HepG2 (cell line): ENCODE results near the gene SLC16A4. TPM values are rescaled to one million over a fixed set of nuclear protein-coding genes. Genes with fewer than 3 reads are reported as not detected.

Source experiments
- BRF2 ChIP-seq: sonication (generic); formaldehyde crosslinking; IDR thresholded peaks from 2 replicates; pipeline ENCODE4 v1.8.1; 2022; ENCODE audit warnings: mild to moderate bottlenecking, missing genetic modification reagents
- HIVEP1 ChIP-seq: sonication (generic); formaldehyde crosslinking; IDR thresholded peaks from 2 replicates; pipeline ENCODE4 v1.4.0; 2020; ENCODE audit warnings: mild to moderate bottlenecking, missing genetic modification reagents
- HOXD1 ChIP-seq: sonication (generic); formaldehyde crosslinking; IDR thresholded peaks from 2 replicates; pipeline ENCODE4 v1.5.0; 2020; ENCODE audit warnings: missing genetic modification reagents
- KLF11 ChIP-seq: IDR thresholded peaks from 2 replicates; pipeline ENCODE4 v1.6.1; 2016; ENCODE audit warnings: missing compliant biosample characterization
- MAZ ChIP-seq, 2 experiments: sonication (generic) in 1 of 2; formaldehyde crosslinking in 1 of 2; IDR thresholded peaks; 2 replicates each; pipeline versions ENCODE4 v1.5.0 to v1.6.1; 2012 to 2020; ENCODE audit warnings: low read depth in 2 of 2, mild to moderate bottlenecking in 2 of 2, borderline replicate concordance in 1 of 2, improper control_type of control experiment in 1 of 2, low read length in 1 of 2, missing genetic modification reagents in 1 of 2, moderate library complexity in 1 of 2
- MIER2 ChIP-seq: IDR thresholded peaks from 2 replicates; pipeline ENCODE4 v1.6.1; 2016; ENCODE audit warnings: missing biosample characterization, missing genetic modification reagents
- NPAS2 ChIP-seq: sonication (generic); formaldehyde crosslinking; IDR thresholded peaks from 2 replicates; pipeline ENCODE4 v1.8.0; 2022; ENCODE audit warnings: mild to moderate bottlenecking, missing genetic modification reagents, borderline replicate concordance
- SAFB2 ChIP-seq: sonication (generic); formaldehyde crosslinking; IDR thresholded peaks from 2 replicates; pipeline ENCODE4 v1.5.1; 2020; ENCODE audit warnings: missing genetic modification reagents, low read depth, mild to moderate bottlenecking, borderline replicate concordance
- SIX1 ChIP-seq: sonication (generic); formaldehyde crosslinking; IDR thresholded peaks from 2 replicates; pipeline ENCODE4 v1.4.0; 2020; ENCODE audit warnings: missing genetic modification reagents, borderline replicate concordance
- SNAPC2 ChIP-seq: sonication (generic); formaldehyde crosslinking; IDR thresholded peaks from 2 replicates; pipeline ENCODE4 v1.8.1; 2022; ENCODE audit warnings: mild to moderate bottlenecking, missing genetic modification reagents
- TAF1 ChIP-seq: sonication (generic); formaldehyde crosslinking; IDR thresholded peaks from 2 replicates; pipeline ENCODE4 v1.4.0; 2020; ENCODE audit warnings: missing genetic modification reagents
- TOPORS ChIP-seq: sonication (generic); formaldehyde crosslinking; IDR thresholded peaks from 2 replicates; pipeline ENCODE4 v1.8.0; 2023; ENCODE audit warnings: mild to moderate bottlenecking, missing genetic modification reagents
- ZBTB10 ChIP-seq: sonication (generic); formaldehyde crosslinking; IDR thresholded peaks from 2 replicates; pipeline ENCODE4 v1.4.0; 2020; ENCODE audit warnings: missing genetic modification reagents, borderline replicate concordance
- ZBTB25 ChIP-seq: IDR thresholded peaks from 2 replicates; pipeline ENCODE4 v1.6.1; 2018; ENCODE audit warnings: missing genetic modification reagents
- ZBTB39 ChIP-seq: sonication (generic); formaldehyde crosslinking; IDR thresholded peaks from 2 replicates; pipeline ENCODE4 v1.5.0; 2020; ENCODE audit warnings: missing genetic modification reagents
- ZGPAT ChIP-seq: IDR thresholded peaks from 2 replicates; pipeline ENCODE4 v1.6.1; 2016; ENCODE audit warnings: mild to moderate bottlenecking
- ZKSCAN1 ChIP-seq: fragments of 150-350 bp; IDR thresholded peaks from 2 replicates; pipeline ENCODE4 v1.6.1; 2014; ENCODE audit warnings: low read length
- ZNF564 ChIP-seq: sonication (generic); formaldehyde crosslinking; IDR thresholded peaks from 2 replicates; pipeline ENCODE4 v1.8.1; 2023; ENCODE audit warnings: mild to moderate bottlenecking, missing genetic modification reagents
- ZNF589 ChIP-seq: sonication (generic); formaldehyde crosslinking; conservative IDR thresholded peaks from 2 replicates; pipeline ENCODE4 v1.8.0; 2022; ENCODE audit warnings: mild to moderate bottlenecking, moderate library complexity, missing genetic modification reagents
- ZNF672 ChIP-seq: sonication (generic); formaldehyde crosslinking; IDR thresholded peaks from 2 replicates; pipeline ENCODE4 v1.8.1; 2022; ENCODE audit warnings: missing genetic modification reagents
- ZSCAN21 ChIP-seq: sonication (generic); formaldehyde crosslinking; IDR thresholded peaks from 2 replicates; pipeline ENCODE4 v1.8.0; 2022; ENCODE audit warnings: mild to moderate bottlenecking, missing genetic modification reagents, moderate library complexity, borderline replicate concordance
- polyA plus RNA-seq, 8 experiments: library from polyadenylated mRNA; depleted of rRNA in 3 of 8; stranded (reverse) in 7 of 8; unstranded in 1 of 8; fragments of >200 nt; fragmentation: Illumina TruSeq in 4 of 8; extraction: Trizol in 4 of 8; gene quantifications; 2 replicates each; pipeline versions ENCODE4 v1.2.1 to v1.2.3, GENCODE V29; 2011 to 2016; ENCODE audit warnings: low read depth in 4 of 8, missing spikeins in 1 of 8, mixed read lengths in 1 of 8; ENCODE audit not compliant: insufficient read depth in 1 of 8
- total RNA-seq, 5 experiments: library from RNA; depleted of rRNA; stranded (reverse); fragments of >200 nt; fragmentation: Illumina TruSeq; extraction: Trizol; gene quantifications; 2 replicates each; pipeline ENCODE4 v1.2.3, GENCODE V29; 2016; ENCODE audit warnings: low read depth in 1 of 5

Gene SLC16A4
- total and polyA plus RNA-seq, 2 of the 13 experiments (the other 11 are each of a cell fraction or from before 2014, with no cell fraction given) = 1.1 to 1.5 TPM

- peak; percentile 42; the same call in 1 of the 2 replicates for TF ChIP-seq ZBTB10 (CRISPR knock-in tag)
- no peak; the same call in 1 of the 2 replicates for TF ChIP-seq SIX1 (CRISPR knock-in tag)
- peak; percentile 76; the same call in 1 of the 2 replicates for TF ChIP-seq ZSCAN21 (CRISPR knock-in tag)
- 0 out of 2 replicates have a peak, but pooled peaks have one; percentile 51 for TF ChIP-seq ZNF672 (CRISPR knock-in tag)
- TF ChIP-seq TAF1 (CRISPR knock-in tag) = peak; percentile 76
- 0 out of 2 replicates have a peak, but pooled peaks have one; percentile 34 for TF ChIP-seq MIER2 (CRISPR knock-in tag)
- no peak for TF ChIP-seq NPAS2 (CRISPR knock-in tag)
- peak; percentile 87; the same call in 1 of the 2 replicates for TF ChIP-seq ZNF564 (CRISPR knock-in tag)
- peak; percentile 88; the same call in 1 of the 2 replicates for TF ChIP-seq ZBTB39
- peak; percentile 84 for TF ChIP-seq TOPORS (CRISPR knock-in tag)
- TF ChIP-seq SAFB2 (CRISPR knock-in tag) = 0 out of 2 replicates have a peak, but pooled peaks have one; percentile 64
- peak; percentile 78; the same call in 1 of the 2 replicates for TF ChIP-seq MAZ (IDR thresholded peaks at IDR 0.05; ENCODE audit: borderline replicate concordance, low read depth, low read length)
- peak; percentile 76 for TF ChIP-seq MAZ (CRISPR knock-in tag; IDR thresholded peaks at IDR 0.05; ENCODE audit: low read depth)
- TF ChIP-seq ZBTB25 (CRISPR knock-in tag) = no peak; the same call in none of the 2 replicates
- TF ChIP-seq SNAPC2 (CRISPR knock-in tag) = peak; percentile 57
- no peak for TF ChIP-seq ZKSCAN1
- TF ChIP-seq HIVEP1 (CRISPR knock-in tag) = peak; percentile 76
- peak; percentile 92 for TF ChIP-seq ZGPAT (CRISPR knock-in tag)
- TF ChIP-seq ZNF589 (CRISPR knock-in tag) = 0 out of 2 replicates have a peak, but pooled peaks have one; percentile 92
- peak; percentile 73; the same call in 1 of the 2 replicates for TF ChIP-seq HOXD1 (CRISPR knock-in tag)
- peak; percentile 78 for TF ChIP-seq BRF2 (CRISPR knock-in tag)
- TF ChIP-seq KLF11 (CRISPR knock-in tag) = peak; percentile 84; the same call in 1 of the 2 replicates
Observed at GRCh38 chr1:110338309-110338885, 52.4 kb downstream of the SLC16A4 start (continued).
